K562 (cell line): ENCODE measurements around the gene LRRK2. TPM values are rescaled to one million over a fixed set of nuclear protein-coding genes. Genes with fewer than 3 reads are reported as not detected.

Source experiments
- ATAC-seq: fragments of 200-7000 bp; cut with Tn5 transposase; 3 replicates; pipeline ENCODE4 v1.9.1; 2020; ENCODE audit warnings: moderate library complexity
- BruUV-seq: library from RNA; stranded (reverse); fragments of 400-500 nt; replicated peaks from 2 replicates; lab custom pipeline; 2021; lab: Mats Ljungman, UMichigan
- CTCF ChIA-PET: fragments of 300-600 bp; formaldehyde crosslinking; extraction: SDS; loops from one replicate; lab custom pipeline; 2021; ENCODE audit warnings: low intra/inter-chr PET ratio; lab: Yijun Ruan, JAX
- POLR2A ChIA-PET: fragments of 300-600, 350-650 bp; sonication (Branson Sonifier 250); formaldehyde crosslinking; extraction: SDS; loops from one replicate; lab custom pipeline; 2021; ENCODE audit warnings: antibody characterized with exemption, inconsistent platforms; lab: Yijun Ruan, JAX
- DNase-seq, 4 experiments: peaks; one replicate each; pipeline versions ENCODE4 v3.0.0 to v3.0.0-alpha.2; 2011 to 2018; ENCODE audit warnings: low spot score in 3 of 4, mixed read lengths in 3 of 4; ENCODE audit errors: extremely low read depth in 1 of 4
- FAIRE-seq: peaks from 2 replicates; lab custom pipeline; 2011; peaks lifted over from hg19 to GRCh38; lab: Jason Lieb, UNC
- H2AFZ ChIP-seq: 2 replicates; pipeline ENCODE4 v1.6.0; 2011; ENCODE audit warnings: low read depth, low read length, control low read depth, inconsistent platforms
- H3K27ac ChIP-seq: fragments of 200-600 bp; 3 replicates; pipeline ENCODE4 v1.8.0; 2011; ENCODE audit warnings: low read depth, mild to moderate bottlenecking, control low read depth, inconsistent platforms, low read length, moderate library complexity, mixed read lengths; ENCODE audit errors: extremely low read depth
- H3K27me3 ChIP-seq, 2 experiments: fragments of 300-600 bp in 1 of 2; 2 replicates in 1 of 2; 3 replicates in 1 of 2; pipeline versions ENCODE4 v1.6.0 to v1.8.0; 2011; ENCODE audit warnings: inconsistent platforms in 2 of 2, low read length in 2 of 2, mild to moderate bottlenecking in 1 of 2, mixed read lengths in 1 of 2, moderate library complexity in 1 of 2; ENCODE audit not compliant: control insufficient read depth in 2 of 2, insufficient read depth in 2 of 2
- H3K36me3 ChIP-seq: fragments of 300-600 bp; 3 replicates; pipeline ENCODE4 v1.8.0; 2011; ENCODE audit warnings: mild to moderate bottlenecking, low read length, inconsistent platforms; ENCODE audit not compliant: control insufficient read depth, insufficient read depth
- H3K4me1 ChIP-seq, 2 experiments: fragments of 200-600 bp in 1 of 2; replicated peaks in 1 of 2; 2 replicates in 1 of 2; 3 replicates in 1 of 2; pipeline versions ENCODE4 v1.5.1 to v1.8.0; 2011; ENCODE audit warnings: inconsistent platforms in 2 of 2, low read length in 2 of 2, mild to moderate bottlenecking in 1 of 2, mixed read lengths in 1 of 2, moderate library complexity in 1 of 2; ENCODE audit not compliant: control insufficient read depth in 2 of 2, insufficient read depth in 2 of 2
- H3K4me2 ChIP-seq: 2 replicates; pipeline ENCODE4 v1.6.1; 2011; ENCODE audit warnings: low read length, control low read depth, inconsistent platforms, mixed read lengths; ENCODE audit not compliant: insufficient read depth
- H3K4me3 ChIP-seq: fragments of 200-600 bp; sonication (generic), shearing (Covaris generic); 2 replicates; pipeline ENCODE4 v1.5.1; 2016; ENCODE audit warnings: control low read depth, inconsistent platforms
- H3K79me2 ChIP-seq: fragments of 200-600 bp; 3 replicates; pipeline ENCODE4 v1.8.0; 2011; ENCODE audit warnings: low read length, inconsistent platforms; ENCODE audit not compliant: control insufficient read depth, insufficient read depth
- H3K9ac ChIP-seq, 2 experiments: 2 replicates each; pipeline versions ENCODE4 v1.6.0 to v1.6.1; 2011; ENCODE audit warnings: low read depth in 2 of 2, low read length in 2 of 2, control low read depth in 1 of 2, inconsistent platforms in 1 of 2, mild to moderate bottlenecking in 1 of 2, mixed read lengths in 1 of 2; ENCODE audit not compliant: insufficient read depth in 1 of 2
- H3K9me1 ChIP-seq: one replicate; pipeline ENCODE4 v1.6.0; 2011; ENCODE audit warnings: inconsistent platforms, mild to moderate bottlenecking, low read length, moderate library complexity; ENCODE audit not compliant: control insufficient read depth, insufficient read depth
- H3K9me3 ChIP-seq: replicated peaks from 2 replicates; pipeline ENCODE4 v1.5.1; 2011; ENCODE audit warnings: low read depth, low read length, inconsistent platforms; ENCODE audit not compliant: control insufficient read depth, insufficient read depth
- H4K20me1 ChIP-seq: replicated peaks from 2 replicates; pipeline ENCODE4 v1.6.1; 2011; ENCODE audit warnings: low read length, inconsistent platforms, mixed read lengths; ENCODE audit not compliant: control insufficient read depth, insufficient read depth
- ARID3B ChIP-seq: fragments of 250-450 bp; sonication (Bioruptor Pico); IDR thresholded peaks from 2 replicates; pipeline ENCODE4 v1.4.0; 2020; ENCODE audit warnings: borderline replicate concordance
- CBX3 ChIP-seq, 2 experiments: IDR thresholded peaks; 1 replicate in 1 of 2; 2 replicates in 1 of 2; pipeline ENCODE4 v1.6.1; 2012; ENCODE audit warnings: inconsistent platforms in 2 of 2, low read length in 2 of 2, borderline replicate concordance in 1 of 2, control low read depth in 1 of 2
- EWSR1 ChIP-seq: fragments of 450-650 bp; IDR thresholded peaks from 2 replicates; pipeline ENCODE4 v1.6.1; 2018; ENCODE audit warnings: borderline replicate concordance, mild to moderate bottlenecking, low read depth, moderate library complexity; ENCODE audit not compliant: partially characterized antibody
- GTF2F1 ChIP-seq: IDR thresholded peaks from 2 replicates; pipeline ENCODE4 v1.6.1; 2011; ENCODE audit warnings: low read depth, low read length, improper control_type of control experiment
- HEY1 ChIP-seq: fragments of 250-450 bp; sonication (Bioruptor Pico); IDR thresholded peaks from 2 replicates; pipeline ENCODE4 v1.5.0; 2020; ENCODE audit warnings: mild to moderate bottlenecking, moderate library complexity, borderline replicate concordance
- ILK ChIP-seq: fragments of 450-650 bp; IDR thresholded peaks from 2 replicates; pipeline ENCODE4 v1.6.1; 2016; ENCODE audit warnings: missing genetic modification characterization, low read depth, mild to moderate bottlenecking, missing compliant biosample characterization, moderate library complexity, borderline replicate concordance
- MBD2 ChIP-seq: sonication (generic); IDR thresholded peaks from 2 replicates; pipeline ENCODE4 v1.6.1; 2016; ENCODE audit warnings: low read depth, borderline replicate concordance
- PTBP1 ChIP-seq: fragments of 200-400 bp; formaldehyde crosslinking; IDR thresholded peaks from 2 replicates; pipeline ENCODE4 v1.6.1; 2017; ENCODE audit warnings: low read depth, low read length
- SIN3B ChIP-seq: fragments of 450-650 bp; IDR thresholded peaks from 2 replicates; pipeline ENCODE4 v1.6.1; 2017; ENCODE audit warnings: low read depth, mild to moderate bottlenecking, moderate library complexity
- ZBTB8A ChIP-seq: fragments of 450-650 bp; IDR thresholded peaks from 2 replicates; pipeline ENCODE4 v1.6.1; 2018; ENCODE audit warnings: mild to moderate bottlenecking, moderate library complexity; ENCODE audit not compliant: partially characterized antibody
- ZFP91 ChIP-seq: sonication (generic); formaldehyde crosslinking; IDR thresholded peaks from 2 replicates; pipeline ENCODE4 v1.8.0; 2022; ENCODE audit warnings: mild to moderate bottlenecking, missing genetic modification reagents
- ZNF57 ChIP-seq: fragments of 450-650 bp; formaldehyde crosslinking; IDR thresholded peaks from 2 replicates; pipeline ENCODE4 v1.4.0; 2020; ENCODE audit warnings: mild to moderate bottlenecking, moderate library complexity
- ZNF583 ChIP-seq: fragments of 250-450 bp; sonication (Bioruptor Pico); IDR thresholded peaks from 2 replicates; pipeline ENCODE4 v1.4.0; 2020
- ZNF740 ChIP-seq, 3 experiments: fragments of 200-800 bp in 1 of 3; sonication (Bioruptor generic) in 1 of 3; sonication (generic) in 1 of 3; formaldehyde crosslinking in 1 of 3; IDR thresholded peaks; 2 replicates each; pipeline versions ENCODE4 v1.6.1 to v1.8.0; 2016 to 2022; ENCODE audit warnings: mild to moderate bottlenecking in 2 of 3, missing compliant biosample characterization in 2 of 3, missing genetic modification characterization in 2 of 3, missing genetic modification reagents in 1 of 3
- WGBS: fragments of 100-300 bp; shearing (Covaris generic); methylation state at CpG from one replicate; pipeline ENCODE4 v1.1.6; 2016; ENCODE audit warnings: low coverage, mixed read lengths; ENCODE audit not compliant: insufficient coverage; ENCODE audit errors: missing lambda C conversion rate; 5-methylcytosine and 5-hydroxymethylcytosine counted together
- in situ Hi-C: fragments of 300-500 bp; cut with MboI; formaldehyde crosslinking; loops from 4 replicates; pipeline ENCODE4 v1.15.0; 2018; ENCODE audit warnings: inconsistent platforms, mixed read lengths
- intact Hi-C: fragments of 100-400 bp; cut with micrococcal nuclease; formaldehyde crosslinking; loops from 2 replicates; pipeline ENCODE4 v1.14.2; 2022
- polyA plus RNA-seq, 8 experiments: library from polyadenylated mRNA; depleted of rRNA in 4 of 8; stranded (reverse) in 5 of 8; unstranded in 3 of 8; fragments of >200 nt; fragmentation: Nextera tagmentation in 2 of 8; fragmentation: Illumina TruSeq in 1 of 8; extraction: Ambion mirVana in 2 of 8; extraction: Trizol in 1 of 8; gene quantifications; 2 replicates each; pipeline versions ENCODE4 v1.2.1 to v1.2.3, GENCODE V29; 2011 to 2014; ENCODE audit warnings: inconsistent platforms in 1 of 8, missing spikeins in 1 of 8
- total RNA-seq, 7 experiments: library from RNA; depleted of rRNA in 6 of 7; stranded (reverse); fragments of >200 nt in 6 of 7; fragmentation: Illumina TruSeq in 2 of 7; extraction: Trizol in 2 of 7; gene quantifications; 2 replicates each; pipeline versions ENCODE4 v1.2.1 to v1.2.3, GENCODE V29; 2011 to 2021; ENCODE audit warnings: low replicate concordance in 1 of 7

Gene LRRK2
- total and polyA plus RNA-seq, 9 of the 15 experiments (the other 6 are each of a cell fraction or from before 2014, with no cell fraction given) = 0.03 to 0.89 (median 0.31) TPM

- Histone ChIP-seq H3K27me3 (no peaks in the 10 kb centered on the region), H3K4me1 (no peaks in the 10 kb centered on the region), H3K4me3 (no peak overlapping the region), H3K9ac (no peak overlapping the region), H3K9me3 (no peaks in the 10 kb centered on the region), H3K79me2 (no peaks in the 10 kb centered on the region), H3K4me2 (no peak overlapping the region), H3K36me3 (no peaks in the 10 kb centered on the region), H3K27ac (no peak overlapping the region), H4K20me1 (no peaks in the 10 kb centered on the region), H2AFZ (no peak overlapping the region), H3K9me1 (no peaks in the 10 kb centered on the region)
- 21% methylated on average over 1 of the region's 1 CpG for WGBS
- no TSS peak for BruUV-seq
- in situ Hi-C loops = no loop called here
- ATAC-seq (no peak), DNase-seq (no peak), FAIRE-seq (no peak)
- intact Hi-C loops = no loop called here
- ChIA-PET POLR2A (no interaction called here), CTCF (no interaction called here)
- no peak for TF ChIP-seq ZFP91 (CRISPR knock-in tag)
- no peak for TF ChIP-seq CBX3 (IDR thresholded peaks at IDR 0.05; ENCODE audit: borderline replicate concordance in 1 of 2, low read length in 2 of 2)
- no peak for TF ChIP-seq MBD2
- no peak for TF ChIP-seq ZBTB8A
- TF ChIP-seq SIN3B = no peak
- no peak for TF ChIP-seq HEY1 (CRISPR knock-in tag)
- TF ChIP-seq ZNF583 (CRISPR knock-in tag) = no peak
- TF ChIP-seq ZNF57 = no peak
- TF ChIP-seq ARID3B (CRISPR knock-in tag) = no peak
- TF ChIP-seq ZNF740 (CRISPR knock-in tag; IDR thresholded peaks at IDR 0.05) = no peak
- no peak for TF ChIP-seq ZNF740 (tag; IDR thresholded peaks at IDR 0.05)
- no peak for TF ChIP-seq PTBP1
- TF ChIP-seq EWSR1 = no peak
- TF ChIP-seq GTF2F1 = no peak
- TF ChIP-seq ILK (tag) = no peak
Measured at GRCh38 chr12:40181490-40181889, 43.3 kb upstream of the LRRK2 start.
